GM23338 (cell line): ENCODE data around the gene ZNF674. TPM values are rescaled to one million over a fixed set of nuclear protein-coding genes. Genes with fewer than 3 reads are reported as not detected.

Experiments used
- ATAC-seq: fragments of 200-7000 bp; cut with Tn5 transposase; 3 replicates; pipeline ENCODE4 v1.9.1; 2020
- DNase-seq: peaks from one replicate; pipeline ENCODE4 v3.0.0-alpha.2; 2015; ENCODE audit warnings: low spot score
- H2AFZ ChIP-seq: fragments of 200-600 bp; sonication (generic); 2 replicates; pipeline ENCODE4 v1.8.0; 2016; ENCODE audit warnings: antibody characterized with exemption, mild to moderate bottlenecking, moderate library complexity
- H3F3A ChIP-seq: fragments of 200-600 bp; sonication (generic); replicated peaks from 2 replicates; pipeline ENCODE4 v1.8.0; 2017; ENCODE audit warnings: antibody characterized with exemption, mixed run types, low read depth
- H3K27ac ChIP-seq: fragments of 200-600 bp; sonication (generic); 2 replicates; pipeline ENCODE4 v1.6.1; 2016; ENCODE audit warnings: low read depth
- H3K27me3 ChIP-seq: fragments of 200-600 bp; sonication (generic); 2 replicates; pipeline ENCODE4 v1.8.0; 2016; ENCODE audit warnings: mild to moderate bottlenecking, mixed run types, moderate library complexity; ENCODE audit not compliant: insufficient read depth
- H3K36me3 ChIP-seq: fragments of 200-600 bp; sonication (generic); 2 replicates; pipeline ENCODE4 v1.8.0; 2016; ENCODE audit warnings: mild to moderate bottlenecking; ENCODE audit not compliant: insufficient read depth
- H3K4me1 ChIP-seq: fragments of 200-600 bp; sonication (generic); 2 replicates; pipeline ENCODE4 v1.8.0; 2016; ENCODE audit warnings: mild to moderate bottlenecking, moderate library complexity; ENCODE audit not compliant: insufficient read depth
- H3K4me2 ChIP-seq: fragments of 200-600 bp; sonication (generic); 2 replicates; pipeline ENCODE4 v1.7.1; 2017; ENCODE audit warnings: mixed run types
- H3K4me3 ChIP-seq: fragments of 200-600 bp; sonication (generic); 2 replicates; pipeline ENCODE4 v1.6.1; 2016; ENCODE audit warnings: mixed run types
- H3K79me2 ChIP-seq: fragments of 200-600 bp; sonication (generic); replicated peaks from 2 replicates; pipeline ENCODE4 v1.8.0; 2017; ENCODE audit warnings: mild to moderate bottlenecking; ENCODE audit not compliant: insufficient read depth
- H3K9me2 ChIP-seq: fragments of 200-600 bp; sonication (generic); 2 replicates; pipeline ENCODE4 v1.8.0; 2017; ENCODE audit not compliant: insufficient read depth
- H4K20me1 ChIP-seq: fragments of 200-600 bp; sonication (generic); replicated peaks from 2 replicates; pipeline ENCODE4 v1.8.0; 2017; ENCODE audit warnings: mild to moderate bottlenecking; ENCODE audit not compliant: insufficient read depth
- H3K27ac Mint-ChIP-seq: 2 replicates; pipeline ENCODE4 v1.8.0; 2020; ENCODE audit warnings: inconsistent platforms, mild to moderate bottlenecking, moderate library complexity, mixed read lengths
- H3K27me3 Mint-ChIP-seq: 3 replicates; pipeline ENCODE4 v1.8.0; 2022; ENCODE audit warnings: low read depth, mild to moderate bottlenecking, moderate library complexity, mixed read lengths, inconsistent platforms; ENCODE audit not compliant: insufficient read depth, poor library complexity
- H3K36me3 Mint-ChIP-seq: 3 replicates; pipeline ENCODE4 v1.8.0; 2021; ENCODE audit warnings: low read depth, mild to moderate bottlenecking, inconsistent platforms, moderate library complexity, mixed read lengths
- H3K4me1 Mint-ChIP-seq: 3 replicates; pipeline ENCODE4 v1.8.0; 2020; ENCODE audit warnings: mild to moderate bottlenecking, inconsistent platforms, mixed read lengths
- H3K4me3 Mint-ChIP-seq: 3 replicates; pipeline ENCODE4 v1.8.0; 2021; ENCODE audit warnings: moderate library complexity, mild to moderate bottlenecking, inconsistent platforms, mixed read lengths
- H3K9me3 Mint-ChIP-seq: 3 replicates; pipeline ENCODE4 v1.8.0; 2020; ENCODE audit warnings: moderate library complexity, mild to moderate bottlenecking, inconsistent platforms, mixed read lengths
- CREB1 ChIP-seq: fragments of 250-450 bp; sonication (Bioruptor Pico); IDR thresholded peaks from 2 replicates; pipeline ENCODE4 v1.5.0; 2020; ENCODE audit warnings: low read depth, mild to moderate bottlenecking, moderate library complexity
- EZH2 ChIP-seq: fragments of 200-600 bp; sonication (generic); IDR thresholded peaks from one replicate; pipeline ENCODE4 v1.8.0; 2017; ENCODE audit warnings: antibody characterized with exemption, mild to moderate bottlenecking, low read depth; ENCODE audit not compliant: unreplicated experiment
- EZH2phosphoT487 ChIP-seq: fragments of 200-600 bp; sonication (generic); IDR thresholded peaks from one replicate; pipeline ENCODE4 v1.8.1; 2018; ENCODE audit warnings: antibody characterized with exemption; ENCODE audit not compliant: unreplicated experiment
- JUNB ChIP-seq: IDR thresholded peaks from one replicate; pipeline ENCODE4 v1.6.1; 2016; ENCODE audit warnings: antibody characterized with exemption; ENCODE audit not compliant: unreplicated experiment
- NANOG ChIP-seq: IDR thresholded peaks from 2 replicates; pipeline ENCODE4 v1.6.1; 2016; ENCODE audit warnings: antibody characterized with exemption, borderline replicate concordance
- POLR2AphosphoS5 ChIP-seq: IDR thresholded peaks from 2 replicates; pipeline ENCODE4 v1.6.1; 2016; ENCODE audit warnings: antibody characterized with exemption, low read depth
- STAT1 ChIP-seq: IDR thresholded peaks from one replicate; pipeline ENCODE4 v1.6.1; 2016; ENCODE audit warnings: antibody characterized with exemption; ENCODE audit not compliant: unreplicated experiment
- ZNF114 ChIP-seq: fragments of 250-450 bp; sonication (Bioruptor Pico); IDR thresholded peaks from 2 replicates; pipeline ENCODE4 v1.5.0; 2020; ENCODE audit warnings: mild to moderate bottlenecking, moderate library complexity
- ZNF331 ChIP-seq: fragments of 250-450 bp; sonication (Bioruptor Pico); IDR thresholded peaks from 2 replicates; pipeline ENCODE4 v1.5.0; 2020; ENCODE audit warnings: low read depth, mild to moderate bottlenecking, moderate library complexity
- polyA plus RNA-seq: library from polyadenylated mRNA; unstranded; fragments of >200 nt; fragmentation: Nextera tagmentation; extraction: Ambion mirVana; gene quantifications from 2 replicates; pipeline ENCODE4 v1.2.1, GENCODE V29; 2016
- total RNA-seq: library from RNA; depleted of rRNA; stranded (reverse); fragments of >200 nt; shearing (Covaris generic); gene quantifications from 2 replicates; pipeline ENCODE4 v1.2.3, GENCODE V29; 2014
- TF ChIP-seq, protein P1 (sequence below), 2 experiments: fragments of 200-600 bp in 1 of 2; sonication (generic) in 1 of 2; conservative IDR thresholded peaks; 2 replicates each; pipeline versions ENCODE4 v1.5.1 to v1.6.1; 2016 to 2017; ENCODE audit warnings: antibody characterized with exemption in 2 of 2, low read depth in 2 of 2, mild to moderate bottlenecking in 2 of 2, moderate library complexity in 1 of 2
- TF ChIP-seq, protein P2 (sequence below): IDR thresholded peaks from one replicate; pipeline ENCODE4 v1.6.1; 2018; ENCODE audit warnings: antibody characterized with exemption; ENCODE audit not compliant: unreplicated experiment
- TF ChIP-seq, protein P3 (sequence below): fragments of 250-450 bp; sonication (Bioruptor Pico); IDR thresholded peaks from 2 replicates; pipeline ENCODE4 v1.5.0; 2020; ENCODE audit warnings: mild to moderate bottlenecking, moderate library complexity
- TF ChIP-seq, protein P4 (sequence below): IDR thresholded peaks from 2 replicates; pipeline ENCODE4 v1.6.1; 2016; ENCODE audit warnings: antibody characterized with exemption

The ZNF674 gene
- total and polyA plus RNA-seq, 2 experiments from 2014 or later: 3.0 to 5.5 TPM

DNA sequence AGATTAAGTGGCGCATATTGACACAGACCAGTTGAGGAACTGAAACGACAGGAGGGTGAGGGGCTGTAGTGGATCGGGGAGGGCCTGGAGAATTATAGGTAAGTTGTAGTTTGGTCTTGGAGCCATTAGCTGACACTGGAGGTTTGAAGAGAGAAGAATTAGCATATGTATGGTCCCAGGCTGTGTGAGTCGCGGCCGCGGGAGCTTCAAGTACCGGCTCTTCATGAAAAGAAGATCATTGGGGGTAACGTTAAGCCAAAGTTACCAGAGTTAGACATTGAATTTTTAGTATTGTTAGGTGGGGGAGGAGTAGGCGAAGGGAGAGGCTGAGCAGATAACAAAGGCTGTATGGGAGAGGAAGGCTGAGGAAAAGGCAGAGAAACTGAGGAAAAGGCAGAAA is 56.5 kb downstream of the ZNF674 start:
- H3K36me3 Mint-ChIP-seq: peaks cover 68% of the 10 kb centered on the region

More for the DNA sequence above, 56.5 kb downstream of the ZNF674 start:
- no peaks in the 10 kb centered on the region for H3K36me3 ChIP-seq
- no peaks in the 10 kb centered on the region for H3F3A ChIP-seq
- Mint-ChIP-seq H3K27ac (peak overlapping the region; percentile 95), H3K9me3 (peaks cover 56% of the 10 kb centered on the region), H3K4me3 (peak overlapping the region; percentile 12; the same call in 2 of the 3 replicates), H3K27me3 (peaks cover 5% of the 10 kb centered on the region), H3K4me1 (peaks cover 23% of the 10 kb centered on the region)
- no peak overlapping the region for H2AFZ ChIP-seq
- DNase-seq (peak; percentile 55), ATAC-seq (peak; percentile 87)
- no peak overlapping the region for H3K4me3 ChIP-seq
- H3K27me3 ChIP-seq: no peaks in the 10 kb centered on the region
- no peaks in the 10 kb centered on the region for H3K79me2 ChIP-seq
- no peaks in the 10 kb centered on the region for H4K20me1 ChIP-seq
- peak overlapping the region; percentile 57; the same call in 1 of the 2 replicates for H3K4me2 ChIP-seq
- TF ChIP-seq ZNF114 (no peak), STAT1 (no peak), POLR2AphosphoS5 (no peak), ZNF331 (CRISPR knock-in tag) (no peak), EZH2 (no peak), EZH2phosphoT487 (no peak), JUNB (no peak), CREB1 (CRISPR knock-in tag) (no peak), NANOG (no peak)
- TF ChIP-seq, protein P1, sequence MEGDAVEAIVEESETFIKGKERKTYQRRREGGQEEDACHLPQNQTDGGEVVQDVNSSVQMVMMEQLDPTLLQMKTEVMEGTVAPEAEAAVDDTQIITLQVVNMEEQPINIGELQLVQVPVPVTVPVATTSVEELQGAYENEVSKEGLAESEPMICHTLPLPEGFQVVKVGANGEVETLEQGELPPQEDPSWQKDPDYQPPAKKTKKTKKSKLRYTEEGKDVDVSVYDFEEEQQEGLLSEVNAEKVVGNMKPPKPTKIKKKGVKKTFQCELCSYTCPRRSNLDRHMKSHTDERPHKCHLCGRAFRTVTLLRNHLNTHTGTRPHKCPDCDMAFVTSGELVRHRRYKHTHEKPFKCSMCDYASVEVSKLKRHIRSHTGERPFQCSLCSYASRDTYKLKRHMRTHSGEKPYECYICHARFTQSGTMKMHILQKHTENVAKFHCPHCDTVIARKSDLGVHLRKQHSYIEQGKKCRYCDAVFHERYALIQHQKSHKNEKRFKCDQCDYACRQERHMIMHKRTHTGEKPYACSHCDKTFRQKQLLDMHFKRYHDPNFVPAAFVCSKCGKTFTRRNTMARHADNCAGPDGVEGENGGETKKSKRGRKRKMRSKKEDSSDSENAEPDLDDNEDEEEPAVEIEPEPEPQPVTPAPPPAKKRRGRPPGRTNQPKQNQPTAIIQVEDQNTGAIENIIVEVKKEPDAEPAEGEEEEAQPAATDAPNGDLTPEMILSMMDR (conservative IDR thresholded peaks at IDR 0.05; ENCODE audit: low read depth in 2 of 2): no peak
- TF ChIP-seq, protein P2, sequence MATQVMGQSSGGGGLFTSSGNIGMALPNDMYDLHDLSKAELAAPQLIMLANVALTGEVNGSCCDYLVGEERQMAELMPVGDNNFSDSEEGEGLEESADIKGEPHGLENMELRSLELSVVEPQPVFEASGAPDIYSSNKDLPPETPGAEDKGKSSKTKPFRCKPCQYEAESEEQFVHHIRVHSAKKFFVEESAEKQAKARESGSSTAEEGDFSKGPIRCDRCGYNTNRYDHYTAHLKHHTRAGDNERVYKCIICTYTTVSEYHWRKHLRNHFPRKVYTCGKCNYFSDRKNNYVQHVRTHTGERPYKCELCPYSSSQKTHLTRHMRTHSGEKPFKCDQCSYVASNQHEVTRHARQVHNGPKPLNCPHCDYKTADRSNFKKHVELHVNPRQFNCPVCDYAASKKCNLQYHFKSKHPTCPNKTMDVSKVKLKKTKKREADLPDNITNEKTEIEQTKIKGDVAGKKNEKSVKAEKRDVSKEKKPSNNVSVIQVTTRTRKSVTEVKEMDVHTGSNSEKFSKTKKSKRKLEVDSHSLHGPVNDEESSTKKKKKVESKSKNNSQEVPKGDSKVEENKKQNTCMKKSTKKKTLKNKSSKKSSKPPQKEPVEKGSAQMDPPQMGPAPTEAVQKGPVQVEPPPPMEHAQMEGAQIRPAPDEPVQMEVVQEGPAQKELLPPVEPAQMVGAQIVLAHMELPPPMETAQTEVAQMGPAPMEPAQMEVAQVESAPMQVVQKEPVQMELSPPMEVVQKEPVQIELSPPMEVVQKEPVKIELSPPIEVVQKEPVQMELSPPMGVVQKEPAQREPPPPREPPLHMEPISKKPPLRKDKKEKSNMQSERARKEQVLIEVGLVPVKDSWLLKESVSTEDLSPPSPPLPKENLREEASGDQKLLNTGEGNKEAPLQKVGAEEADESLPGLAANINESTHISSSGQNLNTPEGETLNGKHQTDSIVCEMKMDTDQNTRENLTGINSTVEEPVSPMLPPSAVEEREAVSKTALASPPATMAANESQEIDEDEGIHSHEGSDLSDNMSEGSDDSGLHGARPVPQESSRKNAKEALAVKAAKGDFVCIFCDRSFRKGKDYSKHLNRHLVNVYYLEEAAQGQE: no peak
- TF ChIP-seq, protein P3, sequence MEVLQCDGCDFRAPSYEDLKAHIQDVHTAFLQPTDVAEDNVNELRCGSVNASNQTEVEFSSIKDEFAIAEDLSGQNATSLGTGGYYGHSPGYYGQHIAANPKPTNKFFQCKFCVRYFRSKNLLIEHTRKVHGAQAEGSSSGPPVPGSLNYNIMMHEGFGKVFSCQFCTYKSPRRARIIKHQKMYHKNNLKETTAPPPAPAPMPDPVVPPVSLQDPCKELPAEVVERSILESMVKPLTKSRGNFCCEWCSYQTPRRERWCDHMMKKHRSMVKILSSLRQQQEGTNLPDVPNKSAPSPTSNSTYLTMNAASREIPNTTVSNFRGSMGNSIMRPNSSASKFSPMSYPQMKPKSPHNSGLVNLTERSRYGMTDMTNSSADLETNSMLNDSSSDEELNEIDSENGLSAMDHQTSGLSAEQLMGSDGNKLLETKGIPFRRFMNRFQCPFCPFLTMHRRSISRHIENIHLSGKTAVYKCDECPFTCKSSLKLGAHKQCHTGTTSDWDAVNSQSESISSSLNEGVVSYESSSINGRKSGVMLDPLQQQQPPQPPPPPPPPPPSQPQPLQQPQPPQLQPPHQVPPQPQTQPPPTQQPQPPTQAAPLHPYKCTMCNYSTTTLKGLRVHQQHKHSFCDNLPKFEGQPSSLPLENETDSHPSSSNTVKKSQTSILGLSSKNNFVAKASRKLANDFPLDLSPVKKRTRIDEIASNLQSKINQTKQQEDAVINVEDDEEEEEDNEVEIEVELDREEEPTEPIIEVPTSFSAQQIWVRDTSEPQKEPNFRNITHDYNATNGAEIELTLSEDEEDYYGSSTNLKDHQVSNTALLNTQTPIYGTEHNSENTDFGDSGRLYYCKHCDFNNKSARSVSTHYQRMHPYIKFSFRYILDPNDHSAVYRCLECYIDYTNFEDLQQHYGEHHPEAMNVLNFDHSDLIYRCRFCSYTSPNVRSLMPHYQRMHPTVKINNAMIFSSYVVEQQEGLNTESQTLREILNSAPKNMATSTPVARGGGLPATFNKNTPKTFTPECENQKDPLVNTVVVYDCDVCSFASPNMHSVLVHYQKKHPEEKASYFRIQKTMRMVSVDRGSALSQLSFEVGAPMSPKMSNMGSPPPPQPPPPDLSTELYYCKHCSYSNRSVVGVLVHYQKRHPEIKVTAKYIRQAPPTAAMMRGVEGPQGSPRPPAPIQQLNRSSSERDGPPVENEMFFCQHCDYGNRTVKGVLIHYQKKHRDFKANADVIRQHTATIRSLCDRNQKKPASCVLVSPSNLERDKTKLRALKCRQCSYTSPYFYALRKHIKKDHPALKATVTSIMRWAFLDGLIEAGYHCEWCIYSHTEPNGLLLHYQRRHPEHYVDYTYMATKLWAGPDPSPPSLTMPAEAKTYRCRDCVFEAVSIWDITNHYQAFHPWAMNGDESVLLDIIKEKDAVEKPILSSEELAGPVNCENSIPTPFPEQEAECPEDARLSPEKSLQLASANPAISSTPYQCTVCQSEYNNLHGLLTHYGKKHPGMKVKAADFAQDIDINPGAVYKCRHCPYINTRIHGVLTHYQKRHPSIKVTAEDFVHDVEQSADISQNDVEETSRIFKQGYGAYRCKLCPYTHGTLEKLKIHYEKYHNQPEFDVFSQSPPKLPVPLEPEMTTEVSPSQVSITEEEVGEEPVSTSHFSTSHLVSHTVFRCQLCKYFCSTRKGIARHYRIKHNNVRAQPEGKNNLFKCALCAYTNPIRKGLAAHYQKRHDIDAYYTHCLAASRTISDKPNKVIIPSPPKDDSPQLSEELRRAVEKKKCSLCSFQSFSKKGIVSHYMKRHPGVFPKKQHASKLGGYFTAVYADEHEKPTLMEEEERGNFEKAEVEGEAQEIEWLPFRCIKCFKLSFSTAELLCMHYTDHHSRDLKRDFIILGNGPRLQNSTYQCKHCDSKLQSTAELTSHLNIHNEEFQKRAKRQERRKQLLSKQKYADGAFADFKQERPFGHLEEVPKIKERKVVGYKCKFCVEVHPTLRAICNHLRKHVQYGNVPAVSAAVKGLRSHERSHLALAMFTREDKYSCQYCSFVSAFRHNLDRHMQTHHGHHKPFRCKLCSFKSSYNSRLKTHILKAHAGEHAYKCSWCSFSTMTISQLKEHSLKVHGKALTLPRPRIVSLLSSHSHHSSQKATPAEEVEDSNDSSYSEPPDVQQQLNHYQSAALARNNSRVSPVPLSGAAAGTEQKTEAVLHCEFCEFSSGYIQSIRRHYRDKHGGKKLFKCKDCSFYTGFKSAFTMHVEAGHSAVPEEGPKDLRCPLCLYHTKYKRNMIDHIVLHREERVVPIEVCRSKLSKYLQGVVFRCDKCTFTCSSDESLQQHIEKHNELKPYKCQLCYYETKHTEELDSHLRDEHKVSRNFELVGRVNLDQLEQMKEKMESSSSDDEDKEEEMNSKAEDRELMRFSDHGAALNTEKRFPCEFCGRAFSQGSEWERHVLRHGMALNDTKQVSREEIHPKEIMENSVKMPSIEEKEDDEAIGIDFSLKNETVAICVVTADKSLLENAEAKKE (CRISPR knock-in tag): no peak
- TF ChIP-seq, protein P4, sequence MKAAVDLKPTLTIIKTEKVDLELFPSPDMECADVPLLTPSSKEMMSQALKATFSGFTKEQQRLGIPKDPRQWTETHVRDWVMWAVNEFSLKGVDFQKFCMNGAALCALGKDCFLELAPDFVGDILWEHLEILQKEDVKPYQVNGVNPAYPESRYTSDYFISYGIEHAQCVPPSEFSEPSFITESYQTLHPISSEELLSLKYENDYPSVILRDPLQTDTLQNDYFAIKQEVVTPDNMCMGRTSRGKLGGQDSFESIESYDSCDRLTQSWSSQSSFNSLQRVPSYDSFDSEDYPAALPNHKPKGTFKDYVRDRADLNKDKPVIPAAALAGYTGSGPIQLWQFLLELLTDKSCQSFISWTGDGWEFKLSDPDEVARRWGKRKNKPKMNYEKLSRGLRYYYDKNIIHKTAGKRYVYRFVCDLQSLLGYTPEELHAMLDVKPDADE: no peak
- H3K9me2 ChIP-seq: no peaks in the 10 kb centered on the region
- peaks cover 6% of the 10 kb centered on the region; the same call in 1 of the 2 replicates for H3K4me1 ChIP-seq
- peak overlapping the region; percentile 86; the same call in 1 of the 2 replicates for H3K27ac ChIP-seq
